HepG2 (cell line): ENCODE measurements around the gene TMEM141. TPM values are rescaled to one million over a fixed set of nuclear protein-coding genes. Genes with fewer than 3 reads are reported as not detected.

Experiments used
- ARID4A ChIP-seq: sonication (generic); formaldehyde crosslinking; IDR thresholded peaks from 2 replicates; pipeline ENCODE4 v1.5.0; 2020; ENCODE audit warnings: mild to moderate bottlenecking, missing genetic modification reagents, borderline replicate concordance
- CBX1 ChIP-seq: IDR thresholded peaks from one replicate; pipeline ENCODE4 v1.6.1; 2016; ENCODE audit warnings: antibody characterized with exemption, low read depth
- CHD2 ChIP-seq: IDR thresholded peaks from 2 replicates; pipeline ENCODE4 v1.6.1; 2011; ENCODE audit warnings: low read depth, low read length, improper control_type of control experiment
- E2F5 ChIP-seq: sonication (generic); formaldehyde crosslinking; conservative IDR thresholded peaks from 2 replicates; pipeline ENCODE4 v1.4.0; 2020; ENCODE audit warnings: missing genetic modification reagents
- FLYWCH1 ChIP-seq: sonication (generic); formaldehyde crosslinking; IDR thresholded peaks from 2 replicates; pipeline ENCODE4 v1.8.1; 2023; ENCODE audit warnings: mild to moderate bottlenecking, missing genetic modification reagents
- FOXP1 ChIP-seq, 2 experiments: fragments of 450-650 bp in 1 of 2; IDR thresholded peaks; 2 replicates each; pipeline ENCODE4 v1.6.1; 2017 to 2018; ENCODE audit warnings: antibody characterized with exemption in 1 of 2
- KDM3A ChIP-seq: IDR thresholded peaks from 2 replicates; pipeline ENCODE4 v1.6.1; 2018; ENCODE audit warnings: low read depth, missing compliant biosample characterization
- KLF12 ChIP-seq: sonication (generic); formaldehyde crosslinking; IDR thresholded peaks from 2 replicates; pipeline ENCODE4 v1.4.0; 2020; ENCODE audit warnings: missing genetic modification reagents, borderline replicate concordance
- NFKBIZ ChIP-seq: IDR thresholded peaks from 2 replicates; pipeline ENCODE4 v1.6.1; 2018; ENCODE audit warnings: missing genetic modification reagents, missing compliant biosample characterization
- NFYB ChIP-seq: sonication (generic); formaldehyde crosslinking; IDR thresholded peaks from 2 replicates; pipeline ENCODE4 v1.4.0; 2020; ENCODE audit warnings: missing genetic modification reagents
- RNF2 ChIP-seq: fragments of 450-650 bp; conservative IDR thresholded peaks from 2 replicates; pipeline ENCODE4 v1.6.1; 2016; ENCODE audit warnings: low read depth
- SETDB1 ChIP-seq: sonication (generic); formaldehyde crosslinking; IDR thresholded peaks from 2 replicates; pipeline ENCODE4 v1.5.1; 2020; ENCODE audit warnings: missing genetic modification reagents, mild to moderate bottlenecking, borderline replicate concordance
- SYNCRIP ChIP-seq: fragments of 200-400 bp; formaldehyde crosslinking; IDR thresholded peaks from 2 replicates; pipeline ENCODE4 v1.6.1; 2018; ENCODE audit warnings: mild to moderate bottlenecking, low read depth, low read length; ENCODE audit not compliant: insufficient read depth
- ZHX1 ChIP-seq: sonication (generic); formaldehyde crosslinking; IDR thresholded peaks from 2 replicates; pipeline ENCODE4 v1.8.1; 2022; ENCODE audit warnings: low read depth, mild to moderate bottlenecking, missing genetic modification reagents
- ZNF180 ChIP-seq: sonication (generic); formaldehyde crosslinking; IDR thresholded peaks from 2 replicates; pipeline ENCODE4 v1.4.0; 2020; ENCODE audit warnings: low read depth, missing genetic modification reagents, borderline replicate concordance
- ZNF44 ChIP-seq: sonication (generic); formaldehyde crosslinking; IDR thresholded peaks from 2 replicates; pipeline ENCODE4 v1.5.1; 2020; ENCODE audit warnings: mild to moderate bottlenecking, missing genetic modification reagents
- ZNF740 ChIP-seq: sonication (generic); formaldehyde crosslinking; IDR thresholded peaks from 2 replicates; pipeline ENCODE4 v1.4.0; 2020; ENCODE audit warnings: missing genetic modification reagents
- polyA plus RNA-seq, 8 experiments: library from polyadenylated mRNA; depleted of rRNA in 3 of 8; stranded (reverse) in 7 of 8; unstranded in 1 of 8; fragments of >200 nt; fragmentation: Illumina TruSeq in 4 of 8; extraction: Trizol in 4 of 8; gene quantifications; 2 replicates each; pipeline versions ENCODE4 v1.2.1 to v1.2.3, GENCODE V29; 2011 to 2016; ENCODE audit warnings: low read depth in 4 of 8, missing spikeins in 1 of 8, mixed read lengths in 1 of 8; ENCODE audit not compliant: insufficient read depth in 1 of 8
- total RNA-seq, 5 experiments: library from RNA; depleted of rRNA; stranded (reverse); fragments of >200 nt; fragmentation: Illumina TruSeq; extraction: Trizol; gene quantifications; 2 replicates each; pipeline ENCODE4 v1.2.3, GENCODE V29; 2016; ENCODE audit warnings: low read depth in 1 of 5
- TF ChIP-seq, protein P1 (sequence below): sonication (generic); formaldehyde crosslinking; IDR thresholded peaks from 2 replicates; pipeline ENCODE4 v1.5.0; 2020; ENCODE audit warnings: missing genetic modification reagents
- TF ChIP-seq, protein P2 (sequence below): IDR thresholded peaks from 2 replicates; pipeline ENCODE4 v1.6.1; 2018; ENCODE audit warnings: missing genetic modification reagents, mild to moderate bottlenecking, missing compliant biosample characterization

The TMEM141 gene
- total and polyA plus RNA-seq, 2 of the 13 experiments (the other 11 are each of a cell fraction or from before 2014, with no cell fraction given): 81.0 to 202 TPM

DNA sequence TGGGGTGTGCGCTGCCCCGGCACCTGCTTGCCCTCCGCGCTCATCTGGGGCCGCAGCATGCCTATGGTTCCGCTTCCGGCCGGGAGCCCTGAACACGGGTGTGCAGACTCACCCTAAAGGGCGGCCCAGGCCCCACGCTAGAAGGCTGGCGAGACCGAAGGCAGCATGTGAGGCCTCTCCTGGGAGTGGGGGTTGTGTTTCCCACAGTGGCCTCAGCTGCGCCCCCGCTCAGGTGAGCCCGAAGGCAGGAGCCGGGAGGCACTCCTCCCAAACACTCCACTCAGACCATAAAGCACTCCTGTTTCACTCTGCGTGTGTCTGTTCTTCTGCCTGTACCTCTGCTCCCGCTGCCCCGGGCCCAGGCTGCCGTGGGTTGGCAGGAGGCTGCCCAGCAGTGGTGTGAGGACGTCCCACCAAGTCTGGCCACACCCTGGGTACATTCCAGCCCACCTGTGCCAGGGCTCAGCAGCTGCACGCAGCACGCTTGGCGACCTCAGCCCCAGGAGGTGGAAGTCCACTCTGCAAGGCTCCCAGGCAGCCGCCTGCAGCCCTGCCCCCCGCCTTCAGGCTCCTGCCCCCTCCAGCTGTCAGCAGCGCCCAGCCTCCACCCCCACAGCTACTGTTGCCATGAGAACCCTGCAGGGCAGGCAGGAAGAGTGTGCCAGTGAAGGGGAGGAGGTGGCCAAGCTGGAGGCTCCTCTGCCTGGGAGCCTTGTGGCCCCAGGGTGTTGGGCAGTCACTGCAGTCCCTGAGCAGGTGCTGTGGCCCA, 49.9 kb downstream of the TMEM141 start (continued):
- TF ChIP-seq KLF12 (CRISPR knock-in tag) (0 out of 2 replicates have a peak, but pooled peaks have one; percentile 34), CBX1 (peak; percentile 11), FOXP1 (IDR thresholded peaks at IDR 0.05) (no peak), FOXP1 (CRISPR knock-in tag; IDR thresholded peaks at IDR 0.05) (no peak), RNF2 (no peak), FLYWCH1 (CRISPR knock-in tag) (no peak), ZNF740 (CRISPR knock-in tag) (0 out of 2 replicates have a peak, but pooled peaks have one; percentile 38), ZNF180 (CRISPR knock-in tag) (no peak), SYNCRIP (no peak), ARID4A (CRISPR knock-in tag) (peak; percentile 33; the same call in 1 of the 2 replicates), E2F5 (CRISPR knock-in tag) (no peak), ZHX1 (CRISPR knock-in tag) (no peak), NFKBIZ (CRISPR knock-in tag) (no peak), NFYB (CRISPR knock-in tag) (no peak), ZNF44 (no peak), CHD2 (no peak), KDM3A (CRISPR knock-in tag) (no peak), SETDB1 (no peak)
- TF ChIP-seq, protein P1, sequence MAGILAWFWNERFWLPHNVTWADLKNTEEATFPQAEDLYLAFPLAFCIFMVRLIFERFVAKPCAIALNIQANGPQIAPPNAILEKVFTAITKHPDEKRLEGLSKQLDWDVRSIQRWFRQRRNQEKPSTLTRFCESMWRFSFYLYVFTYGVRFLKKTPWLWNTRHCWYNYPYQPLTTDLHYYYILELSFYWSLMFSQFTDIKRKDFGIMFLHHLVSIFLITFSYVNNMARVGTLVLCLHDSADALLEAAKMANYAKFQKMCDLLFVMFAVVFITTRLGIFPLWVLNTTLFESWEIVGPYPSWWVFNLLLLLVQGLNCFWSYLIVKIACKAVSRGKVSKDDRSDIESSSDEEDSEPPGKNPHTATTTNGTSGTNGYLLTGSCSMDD (CRISPR knock-in tag): no peak
- TF ChIP-seq, protein P2, sequence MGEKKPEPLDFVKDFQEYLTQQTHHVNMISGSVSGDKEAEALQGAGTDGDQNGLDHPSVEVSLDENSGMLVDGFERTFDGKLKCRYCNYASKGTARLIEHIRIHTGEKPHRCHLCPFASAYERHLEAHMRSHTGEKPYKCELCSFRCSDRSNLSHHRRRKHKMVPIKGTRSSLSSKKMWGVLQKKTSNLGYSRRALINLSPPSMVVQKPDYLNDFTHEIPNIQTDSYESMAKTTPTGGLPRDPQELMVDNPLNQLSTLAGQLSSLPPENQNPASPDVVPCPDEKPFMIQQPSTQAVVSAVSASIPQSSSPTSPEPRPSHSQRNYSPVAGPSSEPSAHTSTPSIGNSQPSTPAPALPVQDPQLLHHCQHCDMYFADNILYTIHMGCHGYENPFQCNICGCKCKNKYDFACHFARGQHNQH: no peak; the same call in 1 of the 2 replicates
